Stomach (tissue), 19 donors: Measurements from ENCODE around the gene EIF4E. TPM values are rescaled to one million over a fixed set of nuclear protein-coding genes. Genes with fewer than 3 reads are reported as not detected.
A peak's percentile ranks its signal among the peaks of the same experiment; 100 is the strongest.

Experiments
- DNase-seq, 2 donors: peaks; one replicate each; pipeline versions ENCODE4 v3.0.0 to v3.0.0-alpha.2; 2013 to 2019
- H3K27ac ChIP-seq, 5 donors: fragments of 200-600 bp in 4 of 5; sonication (generic) in 4 of 5; one replicate each; pipeline ENCODE4 v1.5.1; 2013 to 2019; ENCODE audit warnings: mild to moderate bottlenecking in 1 of 5, moderate library complexity in 1 of 5
- H3K27me3 ChIP-seq, 3 donors: fragments of 200-600 bp; sonication (generic); one replicate each; pipeline ENCODE4 v1.5.1; 2017 to 2019; ENCODE audit warnings: mixed run types in 1 of 3
- H3K36me3 ChIP-seq, 4 donors: fragments of 200-600 bp; sonication (generic); 1 replicate in 3 of 4; 2 replicates in 1 of 4; pipeline ENCODE4 v1.5.1; 2016 to 2019
- H3K4me1 ChIP-seq, 4 donors: fragments of 200-600 bp; sonication (generic); one replicate each; pipeline ENCODE4 v1.5.1; 2016 to 2019
- H3K4me3 ChIP-seq, 4 donors: fragments of 200-600 bp; sonication (generic) in 3 of 4; one replicate each; pipeline ENCODE4 v1.5.1; 2016 to 2019; ENCODE audit warnings: mild to moderate bottlenecking in 1 of 4
- H3K9me3 ChIP-seq, 4 donors: fragments of 200-600 bp; sonication (generic); one replicate each; pipeline ENCODE4 v1.5.1; 2016 to 2019
- EP300 ChIP-seq: sonication (generic); formaldehyde crosslinking; IDR thresholded peaks from one replicate; pipeline ENCODE4 v1.6.1; 2017; ENCODE audit warnings: antibody characterized with exemption
- POLR2A ChIP-seq, 4 donors: fragments of 450-650 bp; IDR thresholded peaks; one replicate each; pipeline ENCODE4 v1.6.1; 2016; ENCODE audit warnings: antibody characterized with exemption in 4 of 4, control low read depth in 2 of 4, mild to moderate bottlenecking in 1 of 4, moderate library complexity in 1 of 4
- POLR2AphosphoS5 ChIP-seq, 3 donors: sonication (generic); formaldehyde crosslinking; IDR thresholded peaks; one replicate each; pipeline ENCODE4 v1.6.1; 2016; ENCODE audit warnings: antibody characterized with exemption in 3 of 3
- WGBS, 5 donors: extraction: QIAGEN DNeasy Blood & Tissue Kit in 3 of 5; methylation state at CpG; one replicate each; pipeline versions ENCODE4 v1.1.5 to v1.1.7; 2013 to 2018; 5-methylcytosine and 5-hydroxymethylcytosine counted together
- intact Hi-C: fragments of 100-400 bp; cut with DNase I; formaldehyde crosslinking; loops from one replicate; pipeline ENCODE4 v1.15.1; 2023; ENCODE audit warnings: low total_unique reads
- long read RNA-seq, 10 donors: transcript quantifications; one replicate each; lab custom pipeline, GENCODE V29; 2026
- polyA plus RNA-seq, 3 donors: library from polyadenylated mRNA; stranded (reverse); fragments of 200-250 nt; gene quantifications; one replicate each; pipeline ENCODE4 v1.2.3, GENCODE V29; 2013
- total RNA-seq, 5 donors: library from RNA; depleted of rRNA; stranded (reverse); fragments of >200 nt; gene quantifications; one replicate each; pipeline versions ENCODE4 v1.1.0 to v1.2.3, GENCODE V29; 2014 to 2016
- TF ChIP-seq, protein P1 (sequence below), 7 experiments: fragments of 450-650 bp in 4 of 7; fragments of 200-600 bp in 3 of 7; sonication (generic) in 3 of 7; IDR thresholded peaks; one replicate each; pipeline ENCODE4 v1.5.1; 2016 to 2019; ENCODE audit warnings: antibody characterized with exemption in 7 of 7, control low read depth in 2 of 7, mild to moderate bottlenecking in 1 of 7
- donor health status: healthy with polysubstance abuse.
- donor health status: Bipolar disorder and iron deficiency.
- donor health status: healthy.

EIF4E gene, protein sequence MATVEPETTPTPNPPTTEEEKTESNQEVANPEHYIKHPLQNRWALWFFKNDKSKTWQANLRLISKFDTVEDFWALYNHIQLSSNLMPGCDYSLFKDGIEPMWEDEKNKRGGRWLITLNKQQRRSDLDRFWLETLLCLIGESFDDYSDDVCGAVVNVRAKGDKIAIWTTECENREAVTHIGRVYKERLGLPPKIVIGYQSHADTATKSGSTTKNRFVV
- 100 to 1,000 TPM in 1 of 5 donors, 10 to 100 TPM in 3, 1 to 10 TPM in 1; 7.0 to 148 (median 52.4) TPM for total RNA-seq
- polyA plus RNA-seq = 10 to 100 TPM; 14.9 to 61.7 (median 54.5) TPM
- long read RNA-seq, donor 1, full-length matches to known transcripts = 10 of 10 reads
- long read RNA-seq, donor 1, partial matches to known transcripts = 0 of 10 reads
- long read RNA-seq, donor 1, other reads (novel, unspliced or antisense) = 0 of 10 reads
- long read RNA-seq, donor 2, full-length matches to known transcripts = 13 of 19 reads
- long read RNA-seq, donor 2, partial matches to known transcripts = 6 of 19 reads
- long read RNA-seq, donor 2, other reads (novel, unspliced or antisense) = 0 of 19 reads
- long read RNA-seq, donor 3, full-length matches to known transcripts = 8 of 8 reads
- long read RNA-seq, donor 3, partial matches to known transcripts = 0 of 8 reads
- long read RNA-seq, donor 3, other reads (novel, unspliced or antisense) = 0 of 8 reads
- long read RNA-seq, donor 4 = 0 reads
- long read RNA-seq, donor 5, full-length matches to known transcripts = 16 of 16 reads
- long read RNA-seq, donor 5, partial matches to known transcripts = 0 of 16 reads
- long read RNA-seq, donor 5, other reads (novel, unspliced or antisense) = 0 of 16 reads
- long read RNA-seq, donor 6, full-length matches to known transcripts = 37 of 37 reads
- long read RNA-seq, donor 6, partial matches to known transcripts = 0 of 37 reads
- long read RNA-seq, donor 6, other reads (novel, unspliced or antisense) = 0 of 37 reads
- long read RNA-seq, donor 7, full-length matches to known transcripts = 25 of 25 reads
- long read RNA-seq, donor 7, partial matches to known transcripts = 0 of 25 reads
- long read RNA-seq, donor 7, other reads (novel, unspliced or antisense) = 0 of 25 reads
- long read RNA-seq, donor 8, full-length matches to known transcripts = 15 of 15 reads
- long read RNA-seq, donor 8, partial matches to known transcripts = 0 of 15 reads
- long read RNA-seq, donor 8, other reads (novel, unspliced or antisense) = 0 of 15 reads
- long read RNA-seq, donor 9, full-length matches to known transcripts = 14 of 19 reads
- long read RNA-seq, donor 9, partial matches to known transcripts = 5 of 19 reads
- long read RNA-seq, donor 9, other reads (novel, unspliced or antisense) = 0 of 19 reads
- long read RNA-seq, donor 10, full-length matches to known transcripts = 9 of 9 reads
- long read RNA-seq, donor 10, partial matches to known transcripts = 0 of 9 reads
- long read RNA-seq, donor 10, other reads (novel, unspliced or antisense) = 0 of 9 reads

DNA sequence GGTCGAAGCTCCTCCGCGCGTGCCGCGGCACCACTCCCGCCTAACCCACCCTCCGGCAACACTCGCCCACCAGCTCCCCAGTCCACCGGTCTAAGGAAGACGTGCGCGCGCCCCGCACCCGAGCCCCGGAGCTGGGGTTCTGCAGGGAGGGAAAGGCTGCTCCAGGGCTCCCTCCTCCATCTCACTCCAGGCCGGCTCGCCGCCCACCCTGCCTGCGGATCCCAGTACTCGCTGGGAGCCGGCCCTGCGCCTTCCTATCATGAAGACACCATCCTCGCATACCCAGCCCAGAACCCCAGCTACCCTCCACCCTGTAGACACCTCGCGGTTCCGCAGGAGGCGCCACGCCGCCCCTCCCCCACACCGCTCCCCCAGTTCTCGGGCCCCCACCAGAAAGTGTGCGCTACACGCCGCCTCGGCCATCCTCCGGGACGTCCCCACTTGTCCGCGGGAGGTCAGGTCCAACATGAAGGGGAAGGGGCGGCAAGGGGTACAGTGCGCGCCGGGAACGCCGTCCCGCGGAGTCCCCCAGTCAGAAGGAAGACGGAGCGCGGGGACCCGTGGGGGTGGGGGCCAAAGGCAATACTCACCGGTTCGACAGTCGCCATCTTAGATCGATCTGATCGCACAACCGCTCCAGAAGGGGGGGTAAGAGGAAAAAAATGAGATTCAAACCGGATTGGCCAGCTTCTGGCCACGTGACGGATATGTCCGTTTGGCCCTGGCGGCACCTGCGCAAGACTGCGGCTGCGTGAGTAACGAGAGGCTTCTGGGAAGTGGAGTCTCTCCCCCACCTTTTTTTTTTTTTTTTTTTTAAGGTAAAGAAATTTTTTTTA lies at the start of gene EIF4E:
Gene EIF4E (minus strand): TSS at position 629 of the 836 bp plus-strand sequence. CDS start 21 bp downstream, at position 608.
- Histone ChIP-seq H3K36me3 (peaks cover 0 to 12% (median 7%) of the 10 kb centered on the region in 4 donors), H3K27me3 (no peaks in the 10 kb centered on the region), H3K27ac (peak within 1 kb of the TSS; percentile 95 to 98 (median 97)), H3K4me1 (peaks cover 6 to 51% (median 23%) of the 10 kb centered on the region in 4 donors), H3K4me3 (peak within 1 kb of the TSS; percentile 90 to 100 (median 98)), H3K9me3 (no peaks in the 10 kb centered on the region)
- TF ChIP-seq POLR2A (IDR thresholded peaks at IDR 0.05) (no peak), POLR2AphosphoS5 (IDR thresholded peaks at IDR 0.05) (peak in 2 of 3 donors; percentile 41 to 72)
- TF ChIP-seq, protein P1, sequence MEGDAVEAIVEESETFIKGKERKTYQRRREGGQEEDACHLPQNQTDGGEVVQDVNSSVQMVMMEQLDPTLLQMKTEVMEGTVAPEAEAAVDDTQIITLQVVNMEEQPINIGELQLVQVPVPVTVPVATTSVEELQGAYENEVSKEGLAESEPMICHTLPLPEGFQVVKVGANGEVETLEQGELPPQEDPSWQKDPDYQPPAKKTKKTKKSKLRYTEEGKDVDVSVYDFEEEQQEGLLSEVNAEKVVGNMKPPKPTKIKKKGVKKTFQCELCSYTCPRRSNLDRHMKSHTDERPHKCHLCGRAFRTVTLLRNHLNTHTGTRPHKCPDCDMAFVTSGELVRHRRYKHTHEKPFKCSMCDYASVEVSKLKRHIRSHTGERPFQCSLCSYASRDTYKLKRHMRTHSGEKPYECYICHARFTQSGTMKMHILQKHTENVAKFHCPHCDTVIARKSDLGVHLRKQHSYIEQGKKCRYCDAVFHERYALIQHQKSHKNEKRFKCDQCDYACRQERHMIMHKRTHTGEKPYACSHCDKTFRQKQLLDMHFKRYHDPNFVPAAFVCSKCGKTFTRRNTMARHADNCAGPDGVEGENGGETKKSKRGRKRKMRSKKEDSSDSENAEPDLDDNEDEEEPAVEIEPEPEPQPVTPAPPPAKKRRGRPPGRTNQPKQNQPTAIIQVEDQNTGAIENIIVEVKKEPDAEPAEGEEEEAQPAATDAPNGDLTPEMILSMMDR (IDR thresholded peaks at IDR 0.05) = peak in 2 of 7 experiments; percentile 3 to 35
- DNase-seq = peak; percentile 98 to 99
- 0 to 1% (median 0%) methylated on average over 48 to 68 of the region's 68 CpGs for WGBS, 5 donors
- intact Hi-C loops = no loop called here

DNA sequence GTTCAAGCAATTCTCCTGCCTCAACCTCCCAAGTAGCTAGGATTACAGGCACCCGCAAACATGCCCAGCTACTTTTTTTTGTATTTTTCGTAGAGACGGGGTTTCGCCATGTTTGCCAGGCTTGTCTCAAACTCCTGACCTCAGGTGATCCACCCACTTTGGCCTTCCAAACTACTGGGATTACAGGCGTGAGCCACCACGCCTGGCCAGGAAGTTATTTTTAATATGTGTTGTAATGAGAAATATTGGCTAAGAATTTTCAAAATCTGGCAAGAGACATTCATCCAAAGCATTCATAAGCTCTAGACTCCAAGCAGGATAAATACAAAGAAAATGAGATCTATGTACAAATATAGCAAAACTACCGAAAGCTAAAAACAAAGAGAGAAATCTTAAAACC lies 48.6 kb upstream of the EIF4E start:
- Histone ChIP-seq H3K4me1 (no peaks in the 10 kb centered on the region), H3K27ac (no peak overlapping the region), H3K9me3 (no peaks in the 10 kb centered on the region), H3K4me3 (no peak overlapping the region), H3K36me3 (no peaks in the 10 kb centered on the region), H3K27me3 (no peaks in the 10 kb centered on the region)
- 79 to 94% (median 89%) methylated on average over 7 of the region's 7 CpGs for WGBS, 5 donors
- TF ChIP-seq POLR2A (IDR thresholded peaks at IDR 0.05) (no peak), EP300 (no peak), POLR2AphosphoS5 (IDR thresholded peaks at IDR 0.05) (no peak)
- TF ChIP-seq, protein P1 (IDR thresholded peaks at IDR 0.05) = no peak
- no peak for DNase-seq
- intact Hi-C loops = no loop called here

DNA sequence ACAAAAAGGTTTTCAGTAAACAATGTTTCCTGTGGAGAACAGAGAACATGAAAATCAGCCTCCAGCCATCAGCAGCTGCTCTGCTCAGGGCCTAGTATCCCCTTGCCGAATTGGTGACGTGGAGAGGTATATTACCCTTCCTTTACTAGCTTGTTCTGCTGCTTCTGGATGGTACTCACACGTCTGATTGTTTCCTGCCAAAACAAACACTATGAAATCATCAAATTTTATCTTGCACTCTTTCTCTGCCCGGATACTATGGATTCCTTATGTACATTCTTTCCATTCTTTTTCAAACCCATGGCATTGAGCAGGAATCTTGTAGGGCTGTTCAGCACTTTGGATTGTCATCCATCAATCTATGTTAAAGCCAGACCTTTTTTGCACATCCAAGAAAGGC lies 47.8 kb upstream of the EIF4E start:
- no peaks in the 10 kb centered on the region for H3K36me3 ChIP-seq
- H3K27me3 ChIP-seq = no peaks in the 10 kb centered on the region
- WGBS, 5 donors = 51 to 64% (median 58%) methylated on average over 4 of the region's 4 CpGs
- H3K9me3 ChIP-seq = no peaks in the 10 kb centered on the region
- H3K4me1 ChIP-seq = no peaks in the 10 kb centered on the region
- no peak overlapping the region for H3K27ac ChIP-seq
- TF ChIP-seq POLR2AphosphoS5 (IDR thresholded peaks at IDR 0.05) (no peak), EP300 (no peak), POLR2A (IDR thresholded peaks at IDR 0.05) (no peak)
- TF ChIP-seq, protein P1 (IDR thresholded peaks at IDR 0.05) = no peak
- no peak overlapping the region for H3K4me3 ChIP-seq
- intact Hi-C loops = no loop called here
- DNase-seq = no peak
